GM12875 (cell line): Measurements from ENCODE around the gene GALNT18.
A peak's percentile ranks its signal among the peaks of the same experiment; 100 is the strongest.

ENCODE experiments used
- H3K4me3 ChIP-seq: one replicate; pipeline ENCODE4 v1.5.1; 2011; ENCODE audit warnings: low read depth, low read length, control low read depth
- TF ChIP-seq, protein P1 (sequence below): IDR thresholded peaks from 2 replicates; pipeline ENCODE4 v1.5.1; 2011; ENCODE audit warnings: low read depth, mild to moderate bottlenecking, control low read depth, inconsistent platforms, low read length, moderate library complexity, borderline replicate concordance; ENCODE audit not compliant: insufficient read depth

The GALNT18 gene

DNA sequence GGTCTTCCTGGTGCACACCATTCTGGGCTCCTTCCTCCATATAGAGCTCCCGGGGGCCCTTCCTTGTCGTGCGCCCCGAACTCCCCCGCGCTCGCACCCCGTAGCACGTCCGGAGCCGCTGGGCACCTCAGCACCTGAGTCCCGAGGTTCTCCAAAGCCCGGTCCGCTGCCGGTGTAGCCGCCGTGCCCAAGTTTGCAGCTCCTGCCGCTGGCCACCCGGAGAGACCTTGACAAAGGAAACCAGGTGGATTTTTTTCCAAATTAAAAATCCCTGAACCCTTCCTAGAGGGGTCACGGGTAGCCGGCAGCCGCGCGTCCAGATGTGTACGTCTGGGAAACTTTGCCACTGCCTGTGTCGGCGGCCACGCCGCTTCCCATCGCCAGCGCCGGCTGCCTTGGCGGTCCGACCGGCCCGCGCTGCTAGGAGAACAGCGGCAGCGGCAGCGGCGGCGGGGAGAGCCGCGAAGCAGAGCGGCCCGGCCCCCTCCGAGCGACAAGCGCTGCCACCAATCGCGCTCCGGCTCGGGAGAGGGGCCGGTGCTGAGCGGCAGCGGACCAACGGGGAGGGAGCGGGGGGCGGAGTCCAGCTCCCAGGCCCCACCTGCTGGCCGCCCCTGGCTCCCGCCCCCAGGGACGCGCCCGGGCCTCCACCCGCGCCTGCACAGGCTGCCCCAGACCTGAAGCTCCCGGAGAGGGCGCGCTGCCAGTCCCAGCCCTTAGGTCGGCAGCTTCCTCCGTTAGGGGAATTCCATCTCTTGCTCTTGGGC lies at the start of gene GALNT18:
TSS of gene GALNT18 (minus strand) at position 433 of the 767 bp plus-strand sequence.
- H3K4me3 ChIP-seq, result peak within 1 kb of the TSS; percentile 49
- TF ChIP-seq, protein P1, sequence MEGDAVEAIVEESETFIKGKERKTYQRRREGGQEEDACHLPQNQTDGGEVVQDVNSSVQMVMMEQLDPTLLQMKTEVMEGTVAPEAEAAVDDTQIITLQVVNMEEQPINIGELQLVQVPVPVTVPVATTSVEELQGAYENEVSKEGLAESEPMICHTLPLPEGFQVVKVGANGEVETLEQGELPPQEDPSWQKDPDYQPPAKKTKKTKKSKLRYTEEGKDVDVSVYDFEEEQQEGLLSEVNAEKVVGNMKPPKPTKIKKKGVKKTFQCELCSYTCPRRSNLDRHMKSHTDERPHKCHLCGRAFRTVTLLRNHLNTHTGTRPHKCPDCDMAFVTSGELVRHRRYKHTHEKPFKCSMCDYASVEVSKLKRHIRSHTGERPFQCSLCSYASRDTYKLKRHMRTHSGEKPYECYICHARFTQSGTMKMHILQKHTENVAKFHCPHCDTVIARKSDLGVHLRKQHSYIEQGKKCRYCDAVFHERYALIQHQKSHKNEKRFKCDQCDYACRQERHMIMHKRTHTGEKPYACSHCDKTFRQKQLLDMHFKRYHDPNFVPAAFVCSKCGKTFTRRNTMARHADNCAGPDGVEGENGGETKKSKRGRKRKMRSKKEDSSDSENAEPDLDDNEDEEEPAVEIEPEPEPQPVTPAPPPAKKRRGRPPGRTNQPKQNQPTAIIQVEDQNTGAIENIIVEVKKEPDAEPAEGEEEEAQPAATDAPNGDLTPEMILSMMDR, result peak; percentile 34; the same call in 1 of the 2 replicates

DNA sequence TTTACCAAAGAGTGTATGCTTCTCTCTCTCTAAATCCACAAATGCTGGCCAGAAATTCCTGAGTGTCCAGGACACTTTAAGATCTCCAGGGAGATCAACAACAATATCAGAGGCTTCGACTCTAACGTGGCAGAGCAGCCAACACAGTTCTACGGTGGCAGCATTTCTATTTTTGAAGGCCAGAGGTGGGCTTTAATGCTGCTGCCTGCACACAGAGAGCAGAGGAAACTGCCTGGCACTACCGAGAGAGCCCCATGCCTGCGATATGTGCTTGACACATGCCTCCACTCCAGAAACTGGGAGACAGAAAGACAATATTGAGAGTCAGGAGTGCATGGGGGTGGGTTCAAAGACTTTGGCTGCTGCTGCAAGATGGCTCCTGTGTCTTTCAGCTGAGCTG lies 48.8 kb upstream of the GALNT18 start:
- no peak overlapping the region for H3K4me3 ChIP-seq
- TF ChIP-seq, protein P1, result no peak

DNA sequence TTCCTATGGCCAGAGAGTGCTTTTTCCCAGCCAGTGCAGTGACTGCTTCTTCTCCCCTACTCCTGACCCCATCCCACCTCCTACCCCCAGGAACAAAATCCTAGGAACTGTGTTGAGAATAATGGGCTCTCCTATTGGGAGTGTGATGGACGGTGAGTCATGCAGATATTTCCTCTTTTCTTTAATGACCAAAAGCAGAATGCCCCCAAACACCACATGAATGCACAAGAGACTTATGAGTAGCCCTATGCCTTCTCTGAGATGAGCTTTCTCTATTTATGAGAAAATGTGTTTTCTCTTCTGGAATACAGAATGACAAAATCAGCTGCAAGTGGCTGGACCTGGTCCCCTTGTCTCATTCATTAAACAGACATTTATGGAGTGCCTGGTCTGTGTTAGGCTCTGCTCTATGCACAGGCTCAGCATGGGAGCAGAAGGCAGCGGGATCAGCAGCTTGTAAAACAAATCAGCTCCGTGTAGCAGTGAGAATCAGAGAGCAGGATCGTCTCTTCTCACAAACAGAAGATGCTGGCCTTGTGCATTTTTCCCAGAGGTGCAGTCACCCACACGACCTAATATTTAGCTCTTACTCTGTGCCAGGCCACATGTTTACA lies 47.5 kb upstream of the GALNT18 start:
- H3K4me3 ChIP-seq, result no peak overlapping the region
- TF ChIP-seq, protein P1, result no peak

DNA sequence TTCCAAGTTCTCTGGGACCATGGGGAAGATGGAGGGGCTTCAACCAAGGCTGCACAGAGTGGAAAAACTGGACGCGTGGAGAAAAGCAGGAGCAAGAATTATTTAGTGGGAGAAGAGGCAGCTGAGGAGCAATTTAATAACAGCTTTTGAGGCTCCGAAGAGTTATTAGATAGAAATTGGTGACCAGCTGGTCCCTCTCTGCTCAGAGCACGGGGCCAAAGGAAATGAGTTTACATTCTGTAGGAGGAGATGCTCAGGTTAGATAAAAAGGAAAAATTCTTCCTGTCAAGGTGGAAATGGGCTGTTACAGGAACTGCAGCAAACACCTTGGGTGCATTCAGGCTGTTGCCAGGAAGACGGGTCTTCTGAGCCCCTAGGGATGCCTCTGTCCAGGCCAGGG lies 47.0 kb upstream of the GALNT18 start:
- no peak overlapping the region for H3K4me3 ChIP-seq
- TF ChIP-seq, protein P1, result no peak

DNA sequence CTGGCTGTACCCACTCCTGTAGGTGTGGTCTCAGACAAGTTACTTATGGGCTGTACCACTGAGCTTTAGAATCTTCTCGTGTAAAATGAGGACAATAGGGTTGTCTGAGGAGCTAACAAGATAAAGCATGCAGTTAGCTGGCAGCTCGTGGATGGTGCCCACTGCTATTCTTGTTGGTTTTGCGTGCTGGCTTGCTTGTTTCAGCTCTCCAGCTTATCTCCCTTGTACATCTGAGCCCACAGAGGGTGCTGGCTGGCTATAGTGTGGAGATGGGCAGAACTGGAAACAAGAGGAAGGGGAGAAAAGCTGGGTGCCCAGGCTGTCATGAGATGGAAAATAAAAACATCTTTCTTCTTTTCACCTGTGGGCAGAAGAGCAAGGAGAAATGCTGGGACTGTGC lies 46.5 kb upstream of the GALNT18 start:
- no peak overlapping the region for H3K4me3 ChIP-seq
- TF ChIP-seq, protein P1, result no peak

DNA sequence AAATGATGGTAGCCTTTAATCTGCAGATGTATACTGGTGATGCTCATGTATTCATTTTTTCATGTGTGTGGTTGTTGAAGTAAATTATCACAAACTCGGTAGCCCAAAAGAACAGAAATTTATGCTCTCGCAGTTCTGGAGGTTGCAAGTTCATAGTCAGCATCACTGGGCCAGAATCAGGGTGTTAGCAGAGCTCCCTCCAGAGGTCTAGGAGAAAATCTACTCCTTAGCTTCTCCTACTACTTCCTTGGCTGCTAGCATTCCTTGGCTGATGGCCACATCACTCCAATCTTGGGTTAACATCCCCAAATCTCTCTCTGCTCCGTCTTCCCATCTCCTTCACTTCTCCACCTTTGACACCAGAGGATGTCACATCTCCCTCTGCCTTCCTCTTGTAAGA lies 45.3 kb upstream of the GALNT18 start:
- TF ChIP-seq, protein P1, result no peak
- H3K4me3 ChIP-seq, result no peak overlapping the region

DNA sequence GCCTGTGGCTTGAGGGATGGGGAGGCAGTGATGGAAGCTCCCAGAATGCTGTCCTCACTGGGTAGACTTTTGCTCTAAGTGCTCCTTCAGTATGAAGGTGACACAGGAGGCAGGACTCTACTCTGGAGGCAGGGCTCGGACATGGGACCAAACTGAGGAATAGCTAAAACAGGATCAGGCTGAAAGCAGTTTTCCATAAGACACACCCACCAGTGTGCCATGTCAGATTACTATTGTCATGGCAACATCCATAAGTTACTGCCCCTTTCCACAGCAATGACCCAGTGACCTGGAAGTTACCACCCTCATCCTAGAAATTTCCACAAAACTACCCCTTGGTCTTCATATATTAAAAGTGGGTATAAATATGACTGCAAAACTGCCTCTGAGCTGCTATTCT lies 43.6 kb upstream of the GALNT18 start:
- H3K4me3 ChIP-seq, result no peak overlapping the region
- TF ChIP-seq, protein P1, result no peak
